ENCODE data around the gene LRCH1.

LRCH1 gene

GRCh38 chr13:46660416-46660815 lies 107.4 kb downstream of the LRCH1 start:
- no peak overlapping the region for H3K4me3 ChIP-seq (ENCODE audit: low read depth, low read length)

GRCh38 chr13:46660857-46661256 lies 107.9 kb downstream of the LRCH1 start:
- TF ChIP-seq, protein P1, sequence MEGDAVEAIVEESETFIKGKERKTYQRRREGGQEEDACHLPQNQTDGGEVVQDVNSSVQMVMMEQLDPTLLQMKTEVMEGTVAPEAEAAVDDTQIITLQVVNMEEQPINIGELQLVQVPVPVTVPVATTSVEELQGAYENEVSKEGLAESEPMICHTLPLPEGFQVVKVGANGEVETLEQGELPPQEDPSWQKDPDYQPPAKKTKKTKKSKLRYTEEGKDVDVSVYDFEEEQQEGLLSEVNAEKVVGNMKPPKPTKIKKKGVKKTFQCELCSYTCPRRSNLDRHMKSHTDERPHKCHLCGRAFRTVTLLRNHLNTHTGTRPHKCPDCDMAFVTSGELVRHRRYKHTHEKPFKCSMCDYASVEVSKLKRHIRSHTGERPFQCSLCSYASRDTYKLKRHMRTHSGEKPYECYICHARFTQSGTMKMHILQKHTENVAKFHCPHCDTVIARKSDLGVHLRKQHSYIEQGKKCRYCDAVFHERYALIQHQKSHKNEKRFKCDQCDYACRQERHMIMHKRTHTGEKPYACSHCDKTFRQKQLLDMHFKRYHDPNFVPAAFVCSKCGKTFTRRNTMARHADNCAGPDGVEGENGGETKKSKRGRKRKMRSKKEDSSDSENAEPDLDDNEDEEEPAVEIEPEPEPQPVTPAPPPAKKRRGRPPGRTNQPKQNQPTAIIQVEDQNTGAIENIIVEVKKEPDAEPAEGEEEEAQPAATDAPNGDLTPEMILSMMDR (conservative IDR thresholded peaks at IDR 0.05; ENCODE audit: low read depth, low read length), result no peak
- no peak for DNase-seq (ENCODE audit: low read depth)

More at GRCh38 chr13:46660416-46660815, 107.4 kb downstream of the LRCH1 start:
- TF ChIP-seq, protein P1 (conservative IDR thresholded peaks at IDR 0.05; ENCODE audit: low read depth, low read length), result no peak
- no peak for DNase-seq (ENCODE audit: low read depth)

DNA sequence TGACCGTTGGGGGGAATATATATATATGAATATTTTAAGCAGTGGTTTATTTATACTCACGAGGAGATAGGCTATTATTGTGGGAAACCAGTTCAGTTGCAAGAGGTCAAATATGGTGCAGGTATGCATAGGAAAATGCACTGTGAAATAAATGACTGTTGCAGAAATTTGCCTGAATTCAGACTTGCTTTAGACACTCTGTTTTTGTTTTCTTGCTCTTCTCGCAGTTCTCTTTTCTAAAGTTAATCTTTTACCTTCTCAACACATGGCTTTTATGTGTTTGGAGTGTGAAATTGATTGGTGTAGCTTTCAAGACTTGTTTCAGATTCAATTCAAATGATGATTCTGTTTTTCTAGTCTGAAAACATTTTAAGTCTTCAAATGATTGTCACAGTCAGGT lies 109.7 kb downstream of the LRCH1 start:
- H3K4me3 ChIP-seq (ENCODE audit: low read depth, low read length), result no peak overlapping the region
- DNase-seq (ENCODE audit: low read depth), result no peak
- TF ChIP-seq, protein P1 (conservative IDR thresholded peaks at IDR 0.05; ENCODE audit: low read depth, low read length), result no peak

More at GRCh38 chr13:46660857-46661256, 107.9 kb downstream of the LRCH1 start:
- H3K4me3 ChIP-seq (ENCODE audit: low read depth, low read length), result no peak overlapping the region

DNA sequence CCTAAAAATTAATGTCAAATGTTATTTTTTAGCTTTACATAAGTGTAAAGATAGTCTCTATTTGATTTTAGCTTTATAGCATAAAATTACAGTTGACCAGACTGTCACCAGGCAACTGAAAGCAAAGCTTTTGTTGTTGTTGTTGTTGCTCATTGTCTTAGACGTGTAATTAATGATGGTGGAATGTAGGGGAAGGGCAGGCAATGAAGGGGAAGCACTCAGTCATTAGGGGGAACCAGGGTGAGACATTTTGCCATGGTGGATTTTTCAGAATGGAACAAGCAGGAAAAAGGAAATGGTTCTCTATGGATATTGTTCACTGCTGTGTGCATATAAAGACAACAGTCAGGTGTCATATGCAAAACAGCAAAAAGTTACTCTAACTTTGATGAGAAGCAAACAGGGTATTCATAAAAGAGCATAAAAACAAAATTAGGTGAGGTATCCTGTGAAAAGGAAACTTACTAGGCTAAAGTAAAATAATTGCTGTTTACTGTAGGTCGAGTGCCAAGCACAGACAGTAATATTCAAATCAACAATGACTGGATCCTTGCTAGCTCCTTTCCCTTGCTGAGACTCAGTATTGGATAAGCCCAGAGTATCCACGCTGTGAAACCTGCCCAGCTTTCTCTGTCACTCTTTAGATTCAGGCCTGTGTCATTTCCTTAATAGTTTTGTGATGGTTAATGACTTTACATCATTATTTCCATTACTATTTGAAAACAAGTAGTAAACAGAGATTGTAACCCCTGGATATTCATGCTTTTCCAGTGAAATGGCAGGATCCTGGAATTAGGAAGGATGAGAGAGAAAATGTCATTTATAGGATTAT lies 110.5 kb downstream of the LRCH1 start:
- TF ChIP-seq, protein P1 (conservative IDR thresholded peaks at IDR 0.05; ENCODE audit: low read depth, low read length), result no peak
- H3K4me3 ChIP-seq (ENCODE audit: low read depth, low read length), result no peak overlapping the region
- DNase-seq (ENCODE audit: low read depth), result no peak

DNA sequence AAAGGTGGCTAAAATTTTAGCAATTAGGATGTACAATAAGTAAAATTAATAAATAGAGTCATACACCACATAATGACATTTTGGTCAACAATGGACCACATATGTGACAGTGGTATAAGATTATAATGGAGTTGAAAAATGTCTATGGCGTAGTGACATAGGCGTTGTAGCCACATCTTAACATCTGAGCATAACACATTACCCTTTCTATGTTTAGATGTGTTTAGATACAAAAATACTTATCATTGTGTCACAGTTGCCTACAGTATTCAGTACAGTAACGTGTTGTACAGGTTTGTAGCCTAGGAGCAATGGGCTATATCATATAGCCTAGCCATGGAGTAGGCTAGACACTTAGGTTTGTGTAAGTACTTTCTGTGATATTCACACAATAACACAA lies 111.2 kb downstream of the LRCH1 start:
- no peak for DNase-seq (ENCODE audit: low read depth)
- no peak overlapping the region for H3K4me3 ChIP-seq (ENCODE audit: low read depth, low read length)
- TF ChIP-seq, protein P1 (conservative IDR thresholded peaks at IDR 0.05; ENCODE audit: low read depth, low read length), result no peak

DNA sequence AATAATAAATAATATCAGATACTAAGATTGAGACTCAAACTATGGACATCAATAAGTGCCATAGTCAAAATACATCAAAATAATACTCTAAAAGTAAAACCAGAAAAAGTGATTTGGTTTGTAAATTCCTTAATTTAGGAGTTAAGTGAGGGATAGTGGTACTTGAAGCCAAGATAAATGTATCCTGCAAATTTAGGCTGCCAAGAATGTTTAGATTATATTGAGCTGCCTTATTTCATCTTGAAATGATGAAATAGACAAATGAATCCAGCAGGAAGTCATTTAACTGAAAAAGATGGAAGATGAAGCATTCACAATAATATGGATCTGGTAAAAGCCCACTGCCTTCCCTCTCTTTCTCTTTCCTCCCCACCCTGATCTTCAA lies 112.3 kb downstream of the LRCH1 start:
- TF ChIP-seq, protein P1 (conservative IDR thresholded peaks at IDR 0.05; ENCODE audit: low read depth, low read length), result no peak
- no peak overlapping the region for H3K4me3 ChIP-seq (ENCODE audit: low read depth, low read length)
- DNase-seq (ENCODE audit: low read depth), result no peak

Measured in choroid plexus epithelial cell (primary cell).